HEK293 (cell line): Measurements from ENCODE around the gene STRN4.

ENCODE experiments used
- GLI4 ChIP-seq: fragments of 450-650 bp; formaldehyde crosslinking; IDR thresholded peaks from 2 replicates; pipeline ENCODE4 v1.5.1; 2016; ENCODE audit warnings: missing biosample characterization, missing genetic modification characterization
- GLIS2 ChIP-seq: fragments of 450-650 bp; formaldehyde crosslinking; IDR thresholded peaks from 2 replicates; pipeline ENCODE4 v1.5.1; 2016; ENCODE audit warnings: missing biosample characterization, missing genetic modification characterization
- HOXA7 ChIP-seq: sonication (generic); formaldehyde crosslinking; IDR thresholded peaks from 2 replicates; pipeline ENCODE4 v1.8.1; 2022; ENCODE audit warnings: missing genetic modification reagents, borderline replicate concordance
- KLF7 ChIP-seq: fragments of 450-650 bp; formaldehyde crosslinking; IDR thresholded peaks from 2 replicates; pipeline ENCODE4 v1.5.1; 2016; ENCODE audit warnings: missing biosample characterization, missing genetic modification characterization, borderline replicate concordance
- MZF1 ChIP-seq: fragments of 450-650 bp; formaldehyde crosslinking; IDR thresholded peaks from 2 replicates; pipeline ENCODE4 v1.5.1; 2017; ENCODE audit warnings: missing biosample characterization, missing genetic modification characterization, borderline replicate concordance
- RBAK ChIP-seq: fragments of 450-650 bp; formaldehyde crosslinking; IDR thresholded peaks from 2 replicates; pipeline ENCODE4 v1.5.1; 2016; ENCODE audit warnings: missing biosample characterization, missing genetic modification characterization
- ZBTB26 ChIP-seq: fragments of 450-650 bp; formaldehyde crosslinking; optimal IDR thresholded peaks from 2 replicates; pipeline ENCODE3; 2016; ENCODE audit warnings: missing biosample characterization, mild to moderate bottlenecking, missing genetic modification characterization
- ZBTB44 ChIP-seq: fragments of 450-650 bp; IDR thresholded peaks from 2 replicates; pipeline ENCODE4 v1.5.1; 2018; ENCODE audit warnings: missing biosample characterization, mild to moderate bottlenecking, missing genetic modification characterization
- ZNF146 ChIP-seq: fragments of 450-650 bp; formaldehyde crosslinking; IDR thresholded peaks from 2 replicates; pipeline ENCODE4 v1.5.1; 2016; ENCODE audit warnings: missing biosample characterization, missing genetic modification characterization
- ZNF157 ChIP-seq: fragments of 450-650 bp; formaldehyde crosslinking; IDR thresholded peaks from 2 replicates; pipeline ENCODE4 v1.5.1; 2016; ENCODE audit warnings: missing biosample characterization, missing genetic modification characterization
- ZNF202 ChIP-seq: fragments of 450-650 bp; formaldehyde crosslinking; IDR thresholded peaks from 2 replicates; pipeline ENCODE4 v1.5.1; 2016; ENCODE audit warnings: missing biosample characterization, missing genetic modification characterization, borderline replicate concordance
- ZNF23 ChIP-seq: fragments of 450-650 bp; formaldehyde crosslinking; IDR thresholded peaks from 2 replicates; pipeline ENCODE4 v1.5.1; 2016; ENCODE audit warnings: missing biosample characterization, missing genetic modification characterization, borderline replicate concordance
- ZNF248 ChIP-seq: fragments of 450-650 bp; formaldehyde crosslinking; IDR thresholded peaks from 2 replicates; pipeline ENCODE4 v1.5.1; 2017; ENCODE audit warnings: missing biosample characterization, missing genetic modification characterization
- ZNF26 ChIP-seq: fragments of 450-650 bp; formaldehyde crosslinking; IDR thresholded peaks from 2 replicates; pipeline ENCODE4 v1.5.1; 2016; ENCODE audit warnings: missing biosample characterization, missing genetic modification characterization
- ZNF292 ChIP-seq: fragments of 450-650 bp; formaldehyde crosslinking; IDR thresholded peaks from 2 replicates; pipeline ENCODE4 v1.5.1; 2016; ENCODE audit warnings: low read depth, missing biosample characterization, missing genetic modification characterization, borderline replicate concordance
- ZNF366 ChIP-seq: fragments of 450-650 bp; formaldehyde crosslinking; conservative IDR thresholded peaks from 2 replicates; pipeline ENCODE4 v1.5.1; 2016; ENCODE audit warnings: missing biosample characterization, missing genetic modification characterization
- ZNF398 ChIP-seq: fragments of 450-650 bp; formaldehyde crosslinking; IDR thresholded peaks from 2 replicates; pipeline ENCODE4 v1.5.1; 2017; ENCODE audit warnings: missing biosample characterization, missing genetic modification characterization
- ZNF449 ChIP-seq: fragments of 450-650 bp; formaldehyde crosslinking; IDR thresholded peaks from 2 replicates; pipeline ENCODE4 v1.5.1; 2017; ENCODE audit warnings: missing biosample characterization, mild to moderate bottlenecking, missing genetic modification characterization, moderate library complexity
- ZNF518A ChIP-seq: fragments of 450-650 bp; formaldehyde crosslinking; conservative IDR thresholded peaks from 2 replicates; pipeline ENCODE4 v1.5.1; 2016; ENCODE audit warnings: low read depth, missing biosample characterization, missing genetic modification characterization
- ZNF544 ChIP-seq: fragments of 450-650 bp; formaldehyde crosslinking; IDR thresholded peaks from 2 replicates; pipeline ENCODE4 v1.5.0; 2017; ENCODE audit warnings: missing biosample characterization, missing genetic modification characterization
- ZNF707 ChIP-seq: fragments of 450-650 bp; formaldehyde crosslinking; IDR thresholded peaks from 2 replicates; pipeline ENCODE4 v1.5.1; 2016; ENCODE audit warnings: missing biosample characterization, missing genetic modification characterization
- ZSCAN23 ChIP-seq: fragments of 450-650 bp; formaldehyde crosslinking; IDR thresholded peaks from 2 replicates; pipeline ENCODE4 v1.5.1; 2016; ENCODE audit warnings: missing biosample characterization, missing genetic modification characterization
- ZSCAN4 ChIP-seq: fragments of 450-650 bp; formaldehyde crosslinking; IDR thresholded peaks from 2 replicates; pipeline ENCODE4 v1.5.1; 2017; ENCODE audit warnings: missing biosample characterization, missing genetic modification characterization

Gene STRN4

GRCh38 chr19:46745521-46746280 lies 549 bp downstream of the STRN4 start, which contains the start of gene FKRP (continued):
- TF ChIP-seq MZF1 (tag by site-specific recombination) (no peak), ZSCAN4 (tag by site-specific recombination) (no peak), ZNF26 (tag by site-specific recombination) (no peak), ZNF157 (tag by site-specific recombination) (no peak), ZNF202 (tag by site-specific recombination) (no peak), GLIS2 (peak; percentile 46; the same call in 1 of the 2 replicates), ZNF146 (tag by site-specific recombination) (no peak), ZBTB26 (tag by site-specific recombination) (peak; percentile 23), ZNF366 (tag by site-specific recombination) (no peak), ZNF398 (tag by site-specific recombination) (peak; percentile 79), ZNF23 (no peak), GLI4 (tag by site-specific recombination) (no peak), ZSCAN23 (no peak), ZNF707 (tag by site-specific recombination) (no peak), ZBTB44 (tag by site-specific recombination) (0 out of 2 replicates have a peak, but pooled peaks have one; percentile 26), ZNF449 (tag by site-specific recombination) (no peak), HOXA7 (no peak), RBAK (tag by site-specific recombination) (no peak), ZNF292 (no peak), ZNF544 (no peak), KLF7 (tag by site-specific recombination) (no peak), ZNF248 (tag by site-specific recombination) (no peak), ZNF518A (tag by site-specific recombination) (no peak)
